Thyroid gland (tissue), 4 donors: Measurements from ENCODE around the gene UBASH3A.

Experiments
- POLR2A ChIP-seq, 2 donors: fragments of 450-650 bp; IDR thresholded peaks; one replicate each; pipeline ENCODE4 v1.6.1; 2017; ENCODE audit warnings: antibody characterized with exemption in 2 of 2, mild to moderate bottlenecking in 2 of 2, moderate library complexity in 1 of 2
- TF ChIP-seq, protein P1 (sequence below), 6 experiments: fragments of 200-600 bp in 3 of 6; fragments of 450-650 bp in 3 of 6; sonication (generic) in 3 of 6; IDR thresholded peaks; one replicate each; pipeline ENCODE4 v1.5.1; 2016 to 2019; ENCODE audit warnings: antibody characterized with exemption in 6 of 6, mild to moderate bottlenecking in 2 of 6, inconsistent platforms in 1 of 6, moderate library complexity in 1 of 6

- TF ChIP-seq, protein P1, sequence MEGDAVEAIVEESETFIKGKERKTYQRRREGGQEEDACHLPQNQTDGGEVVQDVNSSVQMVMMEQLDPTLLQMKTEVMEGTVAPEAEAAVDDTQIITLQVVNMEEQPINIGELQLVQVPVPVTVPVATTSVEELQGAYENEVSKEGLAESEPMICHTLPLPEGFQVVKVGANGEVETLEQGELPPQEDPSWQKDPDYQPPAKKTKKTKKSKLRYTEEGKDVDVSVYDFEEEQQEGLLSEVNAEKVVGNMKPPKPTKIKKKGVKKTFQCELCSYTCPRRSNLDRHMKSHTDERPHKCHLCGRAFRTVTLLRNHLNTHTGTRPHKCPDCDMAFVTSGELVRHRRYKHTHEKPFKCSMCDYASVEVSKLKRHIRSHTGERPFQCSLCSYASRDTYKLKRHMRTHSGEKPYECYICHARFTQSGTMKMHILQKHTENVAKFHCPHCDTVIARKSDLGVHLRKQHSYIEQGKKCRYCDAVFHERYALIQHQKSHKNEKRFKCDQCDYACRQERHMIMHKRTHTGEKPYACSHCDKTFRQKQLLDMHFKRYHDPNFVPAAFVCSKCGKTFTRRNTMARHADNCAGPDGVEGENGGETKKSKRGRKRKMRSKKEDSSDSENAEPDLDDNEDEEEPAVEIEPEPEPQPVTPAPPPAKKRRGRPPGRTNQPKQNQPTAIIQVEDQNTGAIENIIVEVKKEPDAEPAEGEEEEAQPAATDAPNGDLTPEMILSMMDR (IDR thresholded peaks at IDR 0.05), result no peak
- TF ChIP-seq POLR2A (IDR thresholded peaks at IDR 0.05), result no peak
Measured at GRCh38 chr21:42475526-42476387, 72.1 kb downstream of the UBASH3A start.
